Measurements from ENCODE around the gene MGAT5.

Gene MGAT5

DNA sequence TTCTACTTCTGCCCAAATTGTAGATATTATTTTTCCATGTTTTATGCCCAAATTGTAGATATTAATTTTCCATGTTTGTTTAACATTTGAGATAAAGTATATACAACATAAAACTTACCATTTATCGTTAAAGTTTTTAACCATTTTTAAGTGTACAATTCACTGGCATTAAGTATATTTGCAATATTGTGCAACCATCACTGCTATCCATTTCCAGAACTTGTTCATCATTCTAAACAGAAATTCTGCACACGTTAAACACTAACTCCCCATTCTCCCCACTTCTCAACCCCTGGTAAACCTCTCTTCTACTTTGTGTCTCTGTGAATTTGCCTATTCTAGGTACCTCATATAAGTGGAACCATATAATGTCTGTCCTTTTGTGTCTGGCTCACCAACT is 162.1 kb downstream of the MGAT5 start:
- DNase-seq = no peak

- no peak for DNase-seq
Observed at GRCh38 chr2:134416637-134417036, 162.8 kb downstream of the MGAT5 start.

DNA sequence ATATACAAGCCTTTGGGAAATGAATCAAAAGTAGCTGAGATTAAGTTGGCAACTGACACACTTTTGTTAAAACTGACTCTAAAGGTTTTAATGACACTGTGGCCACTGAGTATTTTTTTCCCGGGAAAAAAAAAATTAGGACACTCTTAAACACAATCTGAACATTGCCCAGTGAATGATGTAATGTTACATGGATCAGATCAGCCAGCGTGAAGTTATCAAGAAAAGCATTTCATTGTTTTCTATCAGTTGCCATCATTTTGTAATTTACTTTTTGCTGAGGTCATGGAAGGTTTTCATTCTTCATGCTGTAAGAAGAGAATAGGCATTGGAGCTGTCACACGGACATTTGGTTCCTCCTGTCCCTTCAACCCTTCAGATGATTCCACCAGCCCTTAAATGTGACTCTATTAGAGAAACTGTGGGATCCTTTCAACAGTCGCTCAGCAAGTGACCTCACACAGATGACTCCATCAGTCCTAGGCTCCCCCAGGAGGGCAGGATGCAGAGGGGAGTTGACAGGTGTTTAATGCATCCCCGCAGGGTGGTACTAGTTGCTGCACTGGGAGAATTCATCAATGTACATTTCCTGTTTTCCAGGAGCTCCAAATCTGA is 164.2 kb downstream of the MGAT5 start:
- DNase-seq = no peak

- DNase-seq = no peak
Observed at GRCh38 chr2:134420259-134420658, 166.4 kb downstream of the MGAT5 start.

DNA sequence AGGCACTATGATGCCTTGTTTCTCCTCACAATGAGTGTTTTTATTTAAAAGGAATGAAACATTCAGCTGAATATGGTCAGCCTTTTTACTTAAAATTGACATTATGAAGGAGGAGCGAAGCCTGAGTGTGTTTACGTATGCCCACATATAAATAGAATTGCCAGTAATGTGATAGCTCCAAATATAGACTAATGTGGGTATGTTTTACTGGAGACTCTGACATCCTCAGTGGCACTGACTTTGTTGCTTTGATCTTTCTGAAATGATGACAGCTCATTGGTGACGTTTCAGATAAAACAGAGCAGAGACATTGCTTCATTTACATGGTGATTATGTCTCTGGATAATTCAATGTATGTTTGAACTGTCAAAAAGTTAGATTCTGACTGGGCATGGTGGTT is 167.0 kb downstream of the MGAT5 start:
- DNase-seq = no peak

GRCh38 chr2:134421556-134422328 is 167.9 kb downstream of the MGAT5 start:
- DNase-seq = no peak

- DNase-seq = no peak
Observed at GRCh38 chr2:134425724-134426496, 172.0 kb downstream of the MGAT5 start.

- no peak for DNase-seq
Observed at GRCh38 chr2:134426721-134427120, 172.8 kb downstream of the MGAT5 start.

- no peak for DNase-seq
Observed at GRCh38 chr2:134429886-134430285, 176.0 kb downstream of the MGAT5 start.

DNA sequence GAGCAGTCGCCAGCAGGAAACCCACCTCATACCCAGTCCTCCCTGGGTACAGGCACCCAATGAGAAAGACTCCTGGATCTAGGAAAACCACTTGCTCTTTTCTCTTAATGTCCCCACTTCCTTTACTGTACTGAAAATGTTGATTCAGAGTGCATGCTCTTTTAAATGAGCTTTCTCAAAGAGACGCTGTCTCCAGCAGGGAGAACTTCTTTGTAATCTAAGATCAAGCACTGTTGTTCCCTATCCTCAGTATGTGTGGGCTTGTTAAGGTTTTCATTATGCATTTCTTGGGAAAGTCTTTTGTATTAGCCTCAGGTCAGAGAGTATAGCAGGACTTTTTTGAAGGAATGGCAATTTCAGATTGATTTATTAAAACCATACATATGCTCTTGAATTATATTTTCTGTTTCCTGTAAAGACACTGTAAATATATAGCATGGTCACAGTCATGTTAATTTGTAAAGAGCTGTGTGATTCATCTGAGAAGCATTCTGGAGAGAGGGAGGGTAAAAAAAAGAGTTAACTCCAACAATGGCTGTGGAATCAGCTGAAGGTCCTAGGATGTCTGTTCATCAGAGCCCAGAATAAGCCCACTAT is 178.1 kb downstream of the MGAT5 start:
- no peak for DNase-seq

DNA sequence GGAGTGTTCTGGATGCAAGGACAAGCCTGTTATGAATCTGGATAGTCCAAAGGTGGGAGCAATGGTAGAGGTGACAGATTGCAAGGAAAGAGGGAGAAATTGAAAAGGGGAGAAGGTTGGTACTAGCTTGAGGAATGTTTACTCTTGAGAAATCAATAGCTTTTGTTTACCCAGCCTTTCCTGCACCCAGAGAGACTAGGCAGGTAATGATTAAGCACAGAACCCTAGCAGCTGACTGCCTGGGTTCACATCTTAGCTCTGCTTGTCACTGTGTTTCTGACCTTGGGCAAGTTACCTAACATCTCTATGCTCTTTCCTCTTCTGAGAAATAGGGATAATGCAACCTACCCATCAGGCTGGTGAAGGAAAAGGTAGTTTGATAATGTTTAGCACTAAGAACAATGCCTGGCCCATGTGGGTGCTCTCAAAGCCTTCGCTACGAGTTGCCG is 178.6 kb downstream of the MGAT5 start:
- DNase-seq = no peak

GRCh38 chr2:134433469-134433868 is 179.6 kb downstream of the MGAT5 start:
- DNase-seq = no peak

GRCh38 chr2:134433979-134434378 is 180.1 kb downstream of the MGAT5 start:
- DNase-seq = peak in 14 of 56 donors; percentile 7 to 49 (median 26)

GRCh38 chr2:134435505-134435904 is 181.6 kb downstream of the MGAT5 start:
- DNase-seq = no peak

- no peak for DNase-seq
Observed at GRCh38 chr2:134435936-134436335, 182.1 kb downstream of the MGAT5 start.

DNA sequence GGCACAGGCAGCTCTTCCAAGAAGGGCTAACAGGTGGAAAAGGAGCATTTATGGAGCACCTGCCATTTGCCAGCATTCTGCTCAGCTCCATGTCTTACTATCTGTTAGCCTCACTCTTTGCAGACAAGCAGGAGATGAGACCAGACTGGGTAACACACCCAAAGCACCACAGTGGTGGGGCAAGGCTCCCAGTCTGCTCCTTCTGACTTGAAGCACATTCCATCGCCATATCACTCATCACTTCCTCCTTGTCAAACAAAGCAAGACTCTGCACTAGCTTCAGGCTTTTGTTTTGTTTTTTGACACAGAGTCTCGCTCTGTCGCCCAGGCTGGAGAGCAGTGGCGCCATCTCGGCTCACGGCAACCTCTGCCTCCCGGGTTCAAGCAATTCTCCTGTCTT is 182.8 kb downstream of the MGAT5 start:
- no peak for DNase-seq

GRCh38 chr2:134438371-134438770 is 184.5 kb downstream of the MGAT5 start:
- DNase-seq = no peak

- no peak for DNase-seq
Observed at GRCh38 chr2:134440336-134440909, 186.6 kb downstream of the MGAT5 start.

DNA sequence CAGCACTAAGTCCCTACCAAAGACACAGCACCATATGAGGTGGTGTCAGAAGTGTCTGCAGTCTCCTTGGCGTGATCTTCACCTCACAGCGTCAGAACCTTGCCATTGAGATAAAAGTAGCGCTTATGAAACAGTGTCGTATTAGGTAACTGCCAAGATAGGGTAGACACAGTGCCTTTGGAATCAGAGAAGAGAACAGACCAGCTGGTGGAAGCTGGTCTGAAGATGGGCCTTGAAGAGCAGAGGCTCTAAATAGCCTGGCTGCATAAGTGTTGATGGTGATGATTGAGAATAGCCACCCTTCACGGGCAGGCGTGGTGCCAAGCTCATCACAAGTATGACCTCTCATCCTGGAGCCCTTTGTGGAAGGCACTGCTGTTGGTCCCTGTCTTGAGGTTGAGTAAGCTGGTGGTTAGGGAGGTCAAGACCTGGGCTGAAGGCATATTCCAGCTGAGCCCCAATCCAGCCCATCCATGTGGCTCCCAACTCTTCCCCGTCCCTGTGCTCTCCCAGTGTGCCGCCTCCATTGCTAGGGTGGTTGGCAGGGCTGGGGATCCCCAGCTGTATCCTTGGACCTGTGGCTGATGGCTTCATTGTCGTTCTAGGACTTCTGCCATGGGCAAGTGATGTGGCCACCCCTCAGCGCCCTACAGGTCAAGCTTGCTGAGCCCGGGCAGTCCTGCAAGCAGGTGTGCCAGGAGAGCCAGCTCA is 187.4 kb downstream of the MGAT5 start:
- no peak for DNase-seq

GRCh38 chr2:134443814-134444480 is 190.1 kb downstream of the MGAT5 start:
- no peak for DNase-seq
